Measurements from ENCODE around the gene FAM133A.

Gene FAM133A

DNA sequence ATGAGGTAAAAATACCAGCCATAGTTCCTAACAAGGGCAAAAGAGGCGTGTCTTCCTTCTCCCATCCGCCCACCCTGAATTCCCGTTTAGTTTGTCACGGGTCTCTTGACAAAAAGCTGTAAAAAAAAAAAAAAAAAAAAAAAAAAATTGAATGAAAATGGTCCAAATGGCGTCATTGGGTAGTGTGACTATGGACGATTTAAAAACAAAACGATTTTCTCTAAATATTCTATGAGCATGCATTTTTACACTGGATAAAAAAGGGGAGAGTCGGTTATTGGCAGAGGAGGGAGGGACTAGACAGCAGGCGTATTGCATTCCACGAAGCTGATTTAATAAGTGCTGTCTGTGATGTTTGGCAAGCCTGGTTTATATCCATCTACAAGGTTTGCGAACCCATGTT, at the start of gene FAM133A:
Gene FAM133A, plus strand, starts transcription at position 338 of the 403 bp plus-strand sequence. CDS start 35,214 bp downstream, outside the sequence.
- DNase-seq, result no peak

DNA sequence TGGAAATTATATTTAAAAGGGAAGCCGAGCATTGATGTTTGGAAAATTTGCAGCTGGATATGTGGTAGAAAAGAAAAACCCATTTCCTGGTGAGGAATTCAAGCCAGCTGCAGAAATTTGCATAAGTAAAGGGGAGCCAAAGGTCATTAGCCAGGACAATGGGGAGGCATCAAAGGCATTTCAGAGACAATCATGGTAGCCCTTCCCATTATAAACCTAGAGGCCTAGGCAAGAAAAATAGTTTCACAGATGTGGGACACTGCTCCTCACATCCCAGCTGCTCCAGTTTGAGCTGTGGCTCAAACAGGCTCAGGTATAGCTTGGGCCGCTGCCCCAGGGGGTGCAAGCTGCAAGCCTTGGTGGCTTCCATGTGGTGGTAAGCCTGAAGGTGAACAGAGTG, 36.4 kb upstream of the FAM133A start:
- no peak for DNase-seq

DNA sequence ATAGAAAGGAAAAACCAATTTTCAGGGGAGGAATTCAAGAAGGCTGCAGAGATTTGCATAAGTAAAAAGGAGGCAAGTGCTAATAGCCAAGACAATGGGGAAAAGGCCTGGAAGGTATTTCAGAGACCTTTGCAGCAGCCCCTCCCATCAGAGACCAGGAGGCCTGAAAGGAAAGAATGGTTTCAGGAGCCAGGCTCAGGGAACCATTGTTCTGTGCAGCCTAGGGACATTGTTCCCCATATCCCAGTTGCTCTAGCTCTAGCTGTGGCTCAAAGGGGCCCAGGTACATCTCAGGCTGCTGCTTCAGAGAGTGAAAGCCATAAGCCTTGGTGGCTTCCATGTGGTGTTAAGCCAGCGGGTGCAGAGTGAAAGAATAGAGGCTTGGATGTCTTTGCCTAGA, 24.6 kb upstream of the FAM133A start:
- DNase-seq, result no peak

DNA sequence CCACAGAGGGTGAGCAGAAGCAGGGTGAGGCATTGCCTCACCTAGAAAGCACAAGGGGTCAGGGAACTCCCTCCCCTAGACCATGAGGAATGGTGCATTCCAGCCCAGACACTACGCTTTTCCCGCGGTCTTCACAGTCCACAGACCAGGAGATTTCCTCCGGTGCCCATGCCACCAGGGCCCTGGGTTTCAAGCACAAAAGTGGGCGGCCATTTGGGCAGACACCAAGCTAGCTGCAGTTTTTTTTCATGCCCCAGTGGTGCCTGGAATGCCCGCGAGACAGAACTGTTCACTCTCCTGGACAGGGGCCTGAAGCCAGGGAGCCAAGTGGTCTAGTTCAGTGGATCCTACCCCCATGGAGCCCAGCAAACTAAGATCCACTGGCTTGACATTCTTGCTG, 13.4 kb upstream of the FAM133A start:
- DNase-seq, result no peak

DNA sequence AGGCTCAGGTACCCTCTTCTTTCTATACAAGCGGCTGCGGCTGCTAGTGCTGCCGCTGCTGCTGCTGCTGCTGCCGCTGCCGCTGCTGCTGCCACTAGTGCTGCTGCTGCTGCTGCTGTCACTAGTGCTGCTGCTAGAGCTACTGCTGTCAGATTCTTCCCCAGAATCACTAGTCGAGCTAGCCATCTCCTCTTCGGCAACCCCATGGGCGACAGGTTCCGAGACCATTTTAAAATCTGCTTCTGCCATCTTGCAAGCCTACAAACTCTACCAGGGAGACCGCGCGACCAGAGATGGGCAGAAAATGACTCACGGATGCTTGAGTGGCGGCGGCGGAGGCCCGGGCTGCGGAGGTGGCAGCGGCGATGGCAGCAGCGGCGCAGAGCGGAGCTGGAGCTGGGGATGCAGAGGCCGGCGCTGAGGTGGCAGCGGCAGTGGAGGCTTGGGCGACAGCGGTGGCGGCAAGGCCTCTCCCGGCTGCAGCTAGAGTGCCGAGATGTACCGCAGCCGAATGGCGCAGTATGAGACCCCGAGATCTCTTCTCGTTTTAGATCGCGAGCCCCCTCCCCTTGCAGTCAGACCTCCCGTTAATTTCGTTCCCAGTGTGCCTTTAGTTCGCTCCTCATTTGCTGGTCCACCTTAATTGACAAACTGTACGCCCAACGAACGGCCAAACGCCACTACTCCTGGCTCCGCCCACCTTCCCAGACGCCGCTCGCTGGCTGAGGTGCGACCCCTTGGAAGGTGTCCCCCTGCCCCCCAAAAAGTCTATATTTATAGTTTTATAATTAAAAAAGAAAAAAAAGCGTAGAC, 744 bp upstream of the FAM133A start, which contains the start of gene NAP1L3:
Gene NAP1L3, minus strand, starts transcription at position 523 of the 813 bp plus-strand sequence. Its CDS starts 274 bp downstream, at position 249.
- DNase-seq, result no peak

DNA sequence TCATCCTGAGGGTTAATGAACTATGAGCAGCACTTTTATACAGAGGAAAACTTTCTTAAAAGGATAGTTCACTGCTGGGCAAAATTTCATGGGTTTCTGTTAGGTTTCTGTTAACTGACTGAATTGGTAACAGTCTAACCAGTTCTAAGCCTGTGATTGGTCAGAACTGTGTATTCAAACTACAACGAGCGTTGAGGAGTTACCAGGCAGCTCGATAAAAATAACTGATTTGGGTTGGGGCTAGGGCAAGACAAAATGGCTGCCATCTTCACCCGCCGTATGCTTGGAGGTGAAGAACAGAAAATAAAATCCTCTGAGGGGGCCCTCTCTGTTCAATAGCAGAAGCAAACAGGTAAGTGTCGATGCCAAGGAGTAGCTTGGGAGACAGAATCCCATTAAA, 22.0 kb downstream of the FAM133A start:
- DNase-seq, result no peak

DNA sequence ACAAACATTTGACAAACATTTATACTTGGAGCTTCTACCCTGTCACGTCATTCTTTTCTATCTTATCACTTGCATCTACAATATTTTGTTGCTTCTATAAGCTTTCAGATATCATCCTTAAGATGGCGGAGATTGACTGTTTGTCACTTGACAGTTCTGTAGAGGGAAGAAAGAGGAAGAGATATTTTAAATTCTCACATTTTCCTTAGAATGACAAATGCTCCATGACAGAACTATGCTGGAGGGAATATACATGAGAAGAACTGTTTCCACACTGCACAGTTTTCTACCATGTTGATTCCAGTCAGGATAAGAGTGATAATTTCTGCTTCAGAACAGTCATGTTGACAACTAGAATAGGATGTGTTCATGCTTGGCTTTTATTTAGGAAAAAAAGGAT, 29.7 kb downstream of the FAM133A start:
- no peak for DNase-seq

DNA sequence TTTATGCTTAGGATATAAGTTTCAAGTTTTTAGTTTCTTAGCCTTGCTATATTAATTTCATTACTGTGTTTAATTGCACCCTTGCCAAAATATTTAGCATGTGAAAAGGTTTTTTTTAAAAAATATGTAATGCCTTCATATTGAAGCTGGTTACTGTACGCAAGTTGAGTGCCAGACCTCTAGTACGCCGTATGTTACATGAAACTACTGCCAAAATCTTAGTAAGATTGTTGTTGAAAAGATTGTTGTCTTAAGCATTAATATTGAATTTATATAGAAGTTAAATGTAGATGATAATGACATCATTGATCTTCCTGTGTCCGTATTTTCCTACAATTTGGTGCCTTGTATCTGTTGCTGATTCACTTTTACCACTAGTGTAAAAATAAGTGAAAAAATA, 37.1 kb downstream of the FAM133A start:
- no peak for DNase-seq

DNA sequence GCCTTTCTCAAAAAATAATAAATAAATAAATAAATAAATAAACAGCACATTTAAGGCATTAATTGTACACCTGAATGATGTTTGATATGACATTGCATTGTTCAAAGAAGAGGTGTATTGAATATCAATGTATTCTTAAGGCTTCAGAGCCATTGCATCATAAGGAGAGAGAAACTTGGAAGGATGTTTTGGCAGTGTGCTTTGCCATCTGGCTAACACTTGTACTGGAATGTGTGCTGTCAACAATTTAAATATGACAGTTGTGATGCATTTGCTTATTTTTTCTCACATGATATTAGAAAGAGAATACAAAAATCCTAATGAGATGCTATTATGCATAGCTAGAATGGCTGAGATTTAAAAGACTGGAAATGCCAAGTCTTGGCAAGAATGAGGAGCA, 67.8 kb downstream of the FAM133A start:
- DNase-seq, result no peak

DNA sequence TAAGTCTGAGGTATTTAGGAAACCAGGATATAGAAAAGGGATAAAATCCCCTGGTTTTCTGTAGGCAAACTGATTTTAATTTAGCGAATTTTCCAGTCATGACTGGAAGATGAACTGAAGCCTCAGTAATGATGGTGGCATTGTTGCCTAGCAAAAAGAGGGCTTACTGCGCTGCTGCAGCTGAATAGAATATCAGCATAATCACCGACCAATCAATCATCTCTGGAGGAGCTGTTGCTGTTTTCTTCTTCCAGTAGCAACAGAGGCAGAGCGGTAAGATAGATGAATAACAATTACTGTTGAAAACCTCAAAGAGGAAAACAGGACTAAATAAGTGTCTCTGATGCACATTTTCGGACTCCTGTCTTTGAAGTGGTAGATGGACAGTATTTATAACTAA, 86.2 kb downstream of the FAM133A start:
- DNase-seq, result no peak
